Mesenchymal stem cell (in vitro differentiated cells and primary cell): ENCODE data around the gene YIF1A.
A peak's percentile ranks its signal among the peaks of the same experiment; 100 is the strongest.

Experiments
- DNase-seq: peaks from one replicate; pipeline ENCODE4 v3.0.0-alpha.2; 2013
- H2AFZ ChIP-seq: one replicate; pipeline ENCODE4 v1.6.1; 2013; ENCODE audit warnings: low read depth, mild to moderate bottlenecking, control low read depth, inconsistent platforms, low read length, moderate library complexity
- H2AK5ac ChIP-seq: 2 replicates; pipeline ENCODE4 v1.6.1; 2013; ENCODE audit warnings: low read length, moderate library complexity, mild to moderate bottlenecking, inconsistent platforms; ENCODE audit not compliant: severe bottlenecking
- H2BK120ac ChIP-seq: one replicate; pipeline ENCODE4 v1.6.1; 2013; ENCODE audit warnings: low read depth, mild to moderate bottlenecking, inconsistent platforms, low read length, moderate library complexity
- H2BK12ac ChIP-seq, 2 experiments: one replicate each; pipeline ENCODE4 v1.6.1; 2013; ENCODE audit warnings: inconsistent platforms in 2 of 2, low read length in 2 of 2, mild to moderate bottlenecking in 2 of 2, moderate library complexity in 2 of 2, control low read depth in 1 of 2
- H2BK15ac ChIP-seq: one replicate; pipeline ENCODE4 v1.6.1; 2013; ENCODE audit warnings: mild to moderate bottlenecking, low read depth, inconsistent platforms; ENCODE audit not compliant: poor library complexity, severe bottlenecking
- H2BK5ac ChIP-seq: 2 replicates; pipeline ENCODE4 v1.6.1; 2013; ENCODE audit warnings: low read depth, mild to moderate bottlenecking, low read length, control low read depth, inconsistent platforms; ENCODE audit not compliant: poor library complexity, severe bottlenecking
- H3K14ac ChIP-seq, 2 experiments: one replicate each; pipeline ENCODE4 v1.6.1; 2013; ENCODE audit warnings: inconsistent platforms in 2 of 2, low read length in 2 of 2, control low read depth in 1 of 2, mild to moderate bottlenecking in 1 of 2, moderate library complexity in 1 of 2
- H3K18ac ChIP-seq, 2 experiments: one replicate each; pipeline ENCODE4 v1.6.1; 2013; ENCODE audit warnings: inconsistent platforms in 2 of 2, low read length in 2 of 2, control low read depth in 1 of 2, low read depth in 1 of 2, mild to moderate bottlenecking in 1 of 2
- H3K23ac ChIP-seq, 2 experiments: one replicate each; pipeline ENCODE4 v1.6.1; 2013; ENCODE audit warnings: inconsistent platforms in 2 of 2, low read length in 2 of 2, mild to moderate bottlenecking in 2 of 2, moderate library complexity in 2 of 2, control low read depth in 1 of 2
- H3K27ac ChIP-seq: 2 replicates; pipeline ENCODE4 v1.5.1; 2013; ENCODE audit warnings: mild to moderate bottlenecking, moderate library complexity, low read length, control low read depth, inconsistent platforms; ENCODE audit not compliant: poor library complexity, severe bottlenecking
- H3K27me3 ChIP-seq, 2 experiments: 2 replicates each; pipeline versions ENCODE4 v1.6.1 to v1.7.0; 2013; ENCODE audit warnings: low read length in 2 of 2, mild to moderate bottlenecking in 2 of 2, moderate library complexity in 2 of 2, control low read depth in 1 of 2, inconsistent platforms in 1 of 2; ENCODE audit not compliant: control insufficient read depth in 1 of 2, insufficient read depth in 1 of 2
- H3K36me3 ChIP-seq, 2 experiments: 2 replicates each; pipeline versions ENCODE4 v1.6.1 to v1.7.0; 2013; ENCODE audit warnings: low read length in 2 of 2, control low read depth in 1 of 2, inconsistent platforms in 1 of 2, low read depth in 1 of 2, mild to moderate bottlenecking in 1 of 2; ENCODE audit not compliant: insufficient read depth in 2 of 2, control insufficient read depth in 1 of 2
- H3K4ac ChIP-seq, 2 experiments: one replicate each; pipeline ENCODE4 v1.6.1; 2013; ENCODE audit warnings: inconsistent platforms in 2 of 2, low read length in 2 of 2, mild to moderate bottlenecking in 2 of 2, moderate library complexity in 2 of 2, control low read depth in 1 of 2, low read depth in 1 of 2
- H3K4me1 ChIP-seq: 2 replicates; pipeline ENCODE4 v1.6.1; 2013; ENCODE audit warnings: low read depth, low read length, control low read depth; ENCODE audit not compliant: control insufficient read depth, insufficient read depth
- H3K4me2 ChIP-seq: 2 replicates; pipeline ENCODE4 v1.6.1; 2013; ENCODE audit warnings: low read length, mild to moderate bottlenecking, inconsistent platforms; ENCODE audit not compliant: poor library complexity, severe bottlenecking
- H3K4me3 ChIP-seq, 2 experiments: 2 replicates each; pipeline versions ENCODE4 v1.5.1 to v1.7.0; 2013; ENCODE audit warnings: low read length in 2 of 2, mild to moderate bottlenecking in 2 of 2, control low read depth in 1 of 2, low read depth in 1 of 2; ENCODE audit not compliant: insufficient read depth in 1 of 2
- H3K79me1 ChIP-seq: replicated peaks from 2 replicates; pipeline ENCODE4 v1.6.1; 2013; ENCODE audit warnings: mild to moderate bottlenecking, control low read depth, low read length, inconsistent platforms; ENCODE audit not compliant: poor library complexity, severe bottlenecking
- H3K9ac ChIP-seq: 2 replicates; pipeline ENCODE4 v1.7.0; 2013; ENCODE audit warnings: mild to moderate bottlenecking, low read length, moderate library complexity
- H3K9me3 ChIP-seq: 2 replicates; pipeline ENCODE4 v1.7.0; 2013; ENCODE audit warnings: mild to moderate bottlenecking, low read length; ENCODE audit not compliant: control insufficient read depth
- H4K8ac ChIP-seq: one replicate; pipeline ENCODE4 v1.6.1; 2013; ENCODE audit warnings: inconsistent platforms, mild to moderate bottlenecking, low read length, moderate library complexity
- H4K91ac ChIP-seq: one replicate; pipeline ENCODE4 v1.6.1; 2013; ENCODE audit warnings: mild to moderate bottlenecking, low read length, inconsistent platforms
- WGBS: methylation state at CpG from one replicate; pipeline ENCODE4 v1.1.7; 2013; ENCODE audit warnings: mixed read lengths; 5-methylcytosine and 5-hydroxymethylcytosine counted together

Gene YIF1A

DNA sequence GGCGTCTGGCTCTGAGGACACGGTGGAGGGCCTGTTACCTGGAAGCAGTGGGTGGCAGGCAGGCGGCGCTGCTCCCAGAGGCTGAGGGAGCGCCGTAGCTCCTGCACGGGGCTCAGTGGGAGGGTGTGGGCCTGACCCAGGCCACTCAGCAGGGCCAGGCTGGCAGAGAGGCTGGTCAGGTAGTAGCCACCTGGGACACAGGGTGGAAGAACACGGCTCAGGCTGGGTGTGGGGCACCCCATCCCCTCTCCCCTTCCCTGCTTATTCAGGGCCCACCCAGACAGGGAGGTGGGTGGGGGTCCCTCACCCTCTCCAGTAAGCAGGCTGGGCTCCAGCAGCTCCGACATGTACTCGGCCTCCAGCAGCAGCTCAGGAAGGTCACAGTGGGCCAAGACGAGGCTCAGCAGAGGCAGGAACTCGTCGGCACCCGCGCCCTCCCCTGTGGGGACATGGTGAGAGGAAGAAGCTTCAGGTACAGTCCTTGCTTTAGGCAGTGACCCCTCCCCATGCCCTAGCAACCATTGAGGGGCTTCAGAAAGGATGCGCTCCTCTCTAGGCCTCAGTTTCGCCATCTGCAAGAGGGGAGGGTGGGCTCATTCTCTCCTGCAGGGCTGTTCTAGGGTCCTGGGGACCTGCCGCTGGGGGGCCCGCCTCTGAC is 44.4 kb upstream of the YIF1A start:
- Histone ChIP-seq H3K4me3 (no peak overlapping the region), H3K9ac (peak overlapping the region; percentile 36), H3K14ac (peak overlapping the region in 1 of 2 experiments; percentile 31), H3K79me1 (peaks cover 13% of the 10 kb centered on the region), H4K8ac (peak overlapping the region; percentile 20), H3K4ac (no peak overlapping the region), H4K91ac (no peak overlapping the region), H2AK5ac (no peak overlapping the region), H2BK12ac (no peak overlapping the region), H3K27me3 (no peaks in the 10 kb centered on the region), H3K18ac (no peak overlapping the region), H2BK15ac (no peak overlapping the region), H3K4me2 (no peak overlapping the region), H2BK120ac (no peak overlapping the region), H3K23ac (no peak overlapping the region), H3K36me3 (peaks cover 38 to 54% of the 10 kb centered on the region in 2 experiments), H3K4me1 (peaks cover 63% of the 10 kb centered on the region), H2AFZ (no peak overlapping the region), H3K9me3 (no peaks in the 10 kb centered on the region), H3K27ac (no peak overlapping the region), H2BK5ac (no peak overlapping the region)
- WGBS: 91% methylated on average over 18 of the region's 19 CpGs
- DNase-seq: no peak

DNA sequence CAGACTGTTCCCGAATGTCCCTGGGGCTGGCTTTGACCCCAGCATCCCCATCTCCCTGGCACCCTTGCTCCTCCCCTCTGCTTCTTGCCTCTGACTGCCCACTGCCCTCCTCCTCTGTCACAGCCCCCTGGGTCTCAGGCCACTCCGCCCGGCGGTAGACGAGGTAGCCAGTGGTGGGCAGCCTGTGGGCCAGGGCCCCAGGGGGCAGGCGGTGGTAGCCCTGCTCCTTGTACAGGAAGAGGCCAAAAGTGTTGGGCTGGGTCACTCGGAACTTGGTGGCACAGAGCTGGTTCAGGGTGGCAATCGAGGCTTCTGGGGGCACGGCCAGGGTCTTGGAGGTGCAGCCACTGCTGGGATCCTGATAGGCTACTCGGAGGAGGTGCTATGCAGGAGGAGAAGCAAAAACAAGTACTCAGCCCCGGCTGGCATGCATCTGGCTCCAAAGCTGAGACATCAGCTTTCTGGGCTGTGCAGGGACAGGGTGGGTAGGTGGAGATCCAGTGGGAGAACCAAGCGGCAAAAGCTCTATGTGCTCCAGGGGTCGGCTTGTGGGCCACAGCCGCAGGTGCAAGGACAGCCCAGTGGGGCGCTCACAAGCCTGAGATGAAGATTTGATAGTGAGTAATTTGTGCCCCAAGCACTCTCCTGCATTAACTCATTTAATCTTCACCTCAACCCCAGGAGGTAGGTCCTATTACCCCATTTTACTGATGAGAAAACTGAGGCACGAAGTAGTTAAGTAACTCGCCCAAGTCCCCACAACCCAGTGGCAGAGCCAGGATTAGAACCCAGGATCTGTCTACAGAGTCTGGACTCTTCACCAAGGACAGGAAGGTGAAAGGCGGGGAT is 43.7 kb upstream of the YIF1A start:
- Histone ChIP-seq H3K79me1 (peaks cover 13% of the 10 kb centered on the region), H3K4me3 (no peak overlapping the region), H3K23ac (no peak overlapping the region), H2BK15ac (peak overlapping the region; percentile 46), H3K9me3 (no peaks in the 10 kb centered on the region), H2AK5ac (no peak overlapping the region), H4K8ac (no peak overlapping the region), H3K4ac (no peak overlapping the region), H3K14ac (peak overlapping the region in 1 of 2 experiments; percentile 31), H2BK120ac (no peak overlapping the region), H3K27ac (no peak overlapping the region), H3K36me3 (peaks cover 38 to 52% of the 10 kb centered on the region in 2 experiments), H2BK5ac (no peak overlapping the region), H3K18ac (no peak overlapping the region), H3K4me2 (no peak overlapping the region), H3K4me1 (peaks cover 62% of the 10 kb centered on the region), H4K91ac (peak overlapping the region; percentile 16), H3K27me3 (no peaks in the 10 kb centered on the region), H2AFZ (no peak overlapping the region), H2BK12ac (no peak overlapping the region), H3K9ac (peak overlapping the region; percentile 3)
- DNase-seq: no peak
- WGBS: 93% methylated on average over 17 of the region's 18 CpGs

DNA sequence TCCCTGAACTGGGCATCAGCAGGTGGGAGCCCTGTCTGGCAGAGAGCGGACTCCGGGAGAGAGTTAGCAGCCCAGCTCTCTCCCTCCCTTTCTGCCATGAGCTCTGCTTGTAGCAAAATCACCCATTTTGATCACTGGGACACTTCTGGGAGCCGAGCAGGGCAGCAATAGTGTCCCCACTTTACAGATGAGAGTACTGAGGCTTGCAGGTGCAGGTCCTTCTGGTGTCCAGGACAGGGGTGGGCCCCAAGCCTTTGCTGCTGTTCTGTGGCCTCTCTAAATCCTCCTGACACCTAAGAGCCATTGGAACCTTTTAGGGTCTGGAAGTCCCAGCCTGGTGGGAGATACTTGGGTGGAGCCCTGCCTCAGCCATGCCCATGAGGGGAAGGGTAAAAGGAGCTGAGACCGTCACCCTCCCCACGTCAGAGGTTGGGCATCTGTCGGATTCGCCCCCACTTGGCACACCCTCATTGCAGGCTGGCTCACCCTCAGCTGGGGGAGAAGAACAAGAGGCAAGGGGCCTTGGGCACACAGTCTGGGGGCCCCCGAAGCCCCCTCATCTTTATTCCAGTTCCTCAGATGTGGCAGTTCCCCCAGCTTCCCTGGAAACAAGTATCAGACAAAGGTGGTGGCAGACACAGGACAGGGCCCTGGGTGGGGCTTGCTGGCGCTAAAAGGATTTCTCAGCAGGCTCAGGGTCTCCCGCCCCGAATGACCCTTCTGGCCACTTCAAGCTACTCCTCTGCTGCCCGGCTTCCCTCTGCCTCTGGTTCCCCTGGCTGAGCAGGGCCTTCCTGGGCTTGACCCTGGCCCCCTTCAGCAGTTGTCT is 42.8 kb upstream of the YIF1A start:
- Histone ChIP-seq H3K27me3 (no peaks in the 10 kb centered on the region), H2AK5ac (no peak overlapping the region), H2BK5ac (peak overlapping the region; percentile 59), H3K18ac (no peak overlapping the region), H2AFZ (no peak overlapping the region), H3K4me3 (no peak overlapping the region), H3K4ac (no peak overlapping the region), H3K27ac (no peak overlapping the region), H2BK12ac (peak overlapping the region in 1 of 2 experiments; percentile 22), H3K23ac (no peak overlapping the region), H3K9me3 (no peaks in the 10 kb centered on the region), H3K4me2 (no peak overlapping the region), H4K8ac (peak overlapping the region; percentile 10), H3K14ac (no peak overlapping the region), H2BK15ac (no peak overlapping the region), H4K91ac (peak overlapping the region; percentile 16), H3K36me3 (peaks cover 38 to 43% of the 10 kb centered on the region in 2 experiments), H3K9ac (peak overlapping the region; percentile 3), H3K79me1 (peaks cover 13% of the 10 kb centered on the region), H3K4me1 (peaks cover 62% of the 10 kb centered on the region), H2BK120ac (no peak overlapping the region)
- no peak for DNase-seq
- 96% methylated on average over 12 of the region's 12 CpGs for WGBS
